ENCODE data around the gene CPEB1.
"Not testable (repeated sequence)": the region's sequence is repeated elsewhere in the genome, so short reads cannot be mapped to it uniquely, and the experiment has no call there.

The CPEB1 gene

DNA sequence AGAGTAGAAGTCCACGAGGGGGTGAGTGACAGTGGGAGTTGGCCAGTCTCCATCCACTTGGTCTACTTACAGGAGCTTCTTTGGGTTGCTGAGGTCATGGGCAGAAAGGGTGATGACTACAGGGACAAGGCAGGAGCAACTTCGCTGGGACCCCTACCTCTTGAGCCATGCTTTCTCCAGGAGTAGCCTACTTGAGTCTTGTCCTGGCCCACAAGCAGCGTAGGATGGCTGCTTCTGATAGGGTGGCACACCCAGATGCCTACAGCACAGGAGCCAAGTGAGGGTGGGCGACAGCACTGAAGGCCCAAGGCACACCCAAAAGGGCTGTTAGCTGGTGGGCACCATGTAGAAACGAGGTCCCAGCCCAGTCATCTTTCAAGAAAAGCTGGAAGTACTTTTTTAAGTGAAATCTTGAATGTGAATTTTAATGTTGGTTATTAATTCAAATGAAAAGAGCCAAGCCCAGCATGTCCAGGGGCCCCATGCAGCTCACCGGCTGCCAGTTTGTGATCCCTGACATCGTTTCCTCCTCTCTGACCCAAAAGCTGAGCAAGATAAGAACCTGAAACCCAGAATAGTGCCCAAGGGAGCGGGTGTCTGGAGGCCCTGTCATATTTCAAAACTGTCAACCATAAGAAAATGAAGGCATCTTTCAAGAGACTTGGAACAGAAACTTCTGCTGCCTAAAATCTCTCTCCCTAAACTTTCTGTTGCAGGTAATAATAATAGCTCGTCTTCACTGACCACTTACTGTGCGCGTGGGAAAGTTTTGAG, 2.2 kb upstream of the CPEB1 start:
- DNase-seq (ENCODE audit: low read depth, low spot score): no peak

DNA sequence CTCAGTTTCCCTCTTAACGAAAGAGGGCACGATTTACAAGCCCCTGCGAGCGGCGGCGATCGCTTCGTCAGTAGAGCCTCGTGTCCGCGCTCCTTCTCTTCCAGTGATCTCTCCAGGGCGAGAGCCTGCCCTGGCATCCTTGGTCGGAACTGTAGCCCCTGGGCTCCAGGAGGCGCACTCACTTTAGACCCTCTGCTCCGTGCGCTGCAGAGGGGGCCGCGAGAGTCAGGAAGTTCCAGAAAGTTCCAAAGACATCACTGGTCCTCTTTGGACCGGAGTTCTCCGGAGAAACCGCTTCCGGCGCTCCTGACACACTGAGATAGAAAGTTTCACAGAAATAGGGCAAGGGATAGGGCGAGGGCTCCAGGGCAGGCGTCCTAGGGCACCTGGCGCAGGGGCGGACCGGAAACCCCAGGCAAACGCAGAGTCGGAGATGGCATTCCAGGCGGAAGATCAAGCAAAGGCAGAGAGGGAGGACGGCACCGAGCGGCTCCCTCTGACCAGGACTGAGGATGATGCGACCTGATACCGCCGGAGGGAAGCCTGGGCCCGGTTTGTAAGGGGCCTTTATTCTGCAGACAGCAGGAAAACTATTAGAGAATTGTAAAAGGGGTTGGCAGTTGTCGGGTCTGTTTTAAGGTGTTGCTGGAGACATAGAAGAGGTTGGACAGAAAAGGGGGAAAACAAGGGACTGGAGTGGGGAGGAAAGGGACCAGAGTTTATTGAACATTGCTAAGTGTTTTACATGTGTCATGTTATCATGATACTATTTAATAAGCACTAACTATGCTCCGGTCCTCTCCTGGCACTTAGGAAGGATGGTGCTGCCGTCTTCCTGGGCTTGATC, 1.3 kb upstream of the CPEB1 start:
- no peak for DNase-seq (ENCODE audit: low read depth, low spot score)

DNA sequence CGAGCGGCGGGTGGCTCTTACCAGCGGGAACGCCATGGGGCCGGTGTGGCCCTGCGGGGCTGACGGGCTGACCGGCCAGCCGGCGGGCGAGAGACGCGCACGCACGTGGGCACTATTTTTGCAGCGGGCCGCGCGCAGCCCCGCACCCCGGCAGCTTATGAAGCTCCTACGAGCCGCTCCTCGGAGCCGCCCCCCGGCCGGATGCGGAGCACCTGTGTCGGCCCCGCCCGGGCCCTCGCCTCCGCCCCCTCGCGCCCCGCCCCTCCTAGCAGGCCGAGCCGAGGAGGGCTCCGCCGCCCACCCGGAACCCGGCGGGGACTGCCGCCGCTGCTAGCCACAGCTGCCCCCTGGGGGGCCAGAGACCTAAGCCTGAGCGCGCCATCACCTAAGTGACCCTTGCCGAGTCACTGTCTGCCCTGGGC, 683 bp upstream of the CPEB1 start:
- peak; percentile 51 for DNase-seq (ENCODE audit: low read depth, low spot score)

DNA sequence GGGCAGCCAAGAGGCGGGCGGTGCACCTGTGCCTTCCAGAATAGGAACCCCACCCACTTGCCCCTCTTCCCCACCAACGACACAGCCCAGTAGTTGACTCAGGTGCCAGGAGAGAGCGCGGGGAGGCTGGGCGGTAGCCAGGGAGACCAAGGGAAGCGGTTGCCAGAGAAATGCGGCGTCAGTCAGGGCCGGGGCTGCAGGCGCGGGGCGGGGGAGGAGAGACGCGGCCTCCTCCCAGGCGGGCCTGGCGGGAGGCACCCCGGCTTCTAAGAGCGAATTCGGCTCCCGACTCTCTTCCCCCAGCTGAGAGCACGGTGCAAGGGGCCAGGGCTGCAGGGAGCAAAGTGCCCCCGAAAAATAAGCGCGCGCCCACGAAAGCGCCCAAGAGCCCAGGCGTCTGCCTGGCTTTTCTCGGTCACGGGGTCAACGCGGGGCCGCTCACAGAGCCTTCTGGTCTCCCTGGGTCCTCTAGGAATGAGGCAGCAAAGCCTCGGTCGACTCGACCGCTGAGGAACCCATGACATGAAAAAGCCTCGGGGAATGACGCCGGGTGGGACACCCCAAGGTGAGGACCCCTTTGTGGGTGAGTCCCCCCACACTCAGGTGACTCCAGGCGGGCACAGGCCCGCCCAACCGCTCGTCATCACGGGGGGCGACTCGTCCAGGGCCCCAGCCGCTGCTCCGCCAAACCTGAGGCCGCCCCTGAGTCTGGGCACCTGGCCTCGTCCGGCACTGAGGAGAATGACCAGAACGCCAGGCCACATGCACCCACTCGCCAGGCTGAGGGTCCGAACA, 716 bp downstream of the CPEB1 start:
- no peak for DNase-seq (ENCODE audit: low read depth, low spot score)

DNA sequence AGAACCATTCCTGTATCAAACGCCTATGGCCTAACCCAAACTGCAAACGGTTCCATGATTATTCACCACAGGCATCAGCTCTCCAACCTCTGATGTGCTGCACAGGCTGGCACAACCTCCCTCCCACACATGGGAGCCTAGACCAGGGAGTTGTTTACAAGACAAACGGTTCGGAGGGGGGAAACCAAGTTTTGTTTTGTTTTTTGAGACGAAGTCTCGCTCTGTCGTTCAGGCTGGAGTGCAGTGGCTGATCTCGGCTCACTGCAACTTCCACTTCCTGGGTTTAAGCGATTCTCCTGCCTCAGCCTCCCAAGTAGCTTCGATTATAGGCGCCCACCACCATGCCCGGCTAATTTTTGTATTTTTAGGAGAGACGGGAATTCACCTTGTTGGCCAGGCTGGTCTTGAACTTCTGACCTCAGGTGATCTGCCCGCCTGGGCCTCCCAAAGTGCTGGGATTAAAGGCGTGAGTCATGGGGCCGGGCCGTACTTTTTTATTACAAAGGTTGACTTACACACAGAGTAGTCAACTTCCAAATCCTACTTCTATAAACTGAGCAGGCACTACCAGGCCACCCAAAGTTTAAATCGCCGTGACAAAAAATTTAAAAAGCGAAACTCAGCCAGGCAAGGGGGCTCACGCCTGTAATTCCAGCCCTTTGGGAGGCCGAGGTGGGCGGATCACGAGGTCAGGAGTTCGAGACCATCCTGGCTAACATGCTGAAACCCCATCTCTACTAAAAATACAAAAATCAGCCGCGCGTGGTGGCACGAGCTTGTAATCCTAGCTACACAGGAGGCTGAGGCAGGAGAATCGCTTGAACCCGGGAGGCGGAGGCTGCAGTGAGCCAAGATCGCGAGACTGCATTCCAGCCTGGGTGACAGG, 2.0 kb downstream of the CPEB1 start:
- DNase-seq (ENCODE audit: low read depth, low spot score): not testable (repeated sequence)

DNA sequence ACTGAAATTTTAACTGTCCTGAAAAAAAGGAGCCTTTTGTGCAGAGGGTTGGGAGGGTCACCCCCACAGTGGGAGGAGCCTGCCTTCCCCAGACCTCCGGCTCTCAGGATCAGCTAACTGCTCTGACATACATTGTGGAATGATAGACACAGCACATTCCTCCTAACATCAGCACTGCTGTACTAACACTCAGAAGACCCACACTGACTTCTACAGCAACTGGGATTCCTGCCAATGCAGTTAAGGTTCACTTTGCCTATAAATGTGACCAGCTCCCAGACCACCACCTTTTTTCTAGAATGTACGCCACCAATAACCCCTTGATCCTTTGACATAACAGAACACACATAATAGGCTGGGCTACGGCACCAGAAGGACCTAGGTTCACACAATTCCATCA, 3.2 kb downstream of the CPEB1 start:
- DNase-seq (ENCODE audit: low read depth, low spot score): no peak

DNA sequence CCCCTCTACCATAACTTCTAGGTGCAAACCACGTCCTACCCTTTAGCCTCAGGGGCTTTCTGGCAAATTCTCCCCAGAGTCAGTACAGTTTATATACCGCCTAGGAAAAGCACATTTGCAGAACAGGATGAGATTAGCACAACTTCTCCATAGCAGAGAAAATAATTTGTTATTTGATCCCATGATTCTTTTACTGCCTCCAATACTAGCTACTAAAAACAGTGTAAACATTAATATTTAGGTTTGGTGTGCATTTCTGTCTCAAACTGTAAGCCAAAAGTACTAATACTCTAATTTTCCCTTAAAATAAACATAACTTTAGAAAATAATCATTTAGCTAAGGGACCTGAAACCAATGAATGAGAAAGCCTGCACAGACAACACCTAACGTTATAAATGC, 4.5 kb downstream of the CPEB1 start:
- DNase-seq (ENCODE audit: low read depth, low spot score): no peak

DNA sequence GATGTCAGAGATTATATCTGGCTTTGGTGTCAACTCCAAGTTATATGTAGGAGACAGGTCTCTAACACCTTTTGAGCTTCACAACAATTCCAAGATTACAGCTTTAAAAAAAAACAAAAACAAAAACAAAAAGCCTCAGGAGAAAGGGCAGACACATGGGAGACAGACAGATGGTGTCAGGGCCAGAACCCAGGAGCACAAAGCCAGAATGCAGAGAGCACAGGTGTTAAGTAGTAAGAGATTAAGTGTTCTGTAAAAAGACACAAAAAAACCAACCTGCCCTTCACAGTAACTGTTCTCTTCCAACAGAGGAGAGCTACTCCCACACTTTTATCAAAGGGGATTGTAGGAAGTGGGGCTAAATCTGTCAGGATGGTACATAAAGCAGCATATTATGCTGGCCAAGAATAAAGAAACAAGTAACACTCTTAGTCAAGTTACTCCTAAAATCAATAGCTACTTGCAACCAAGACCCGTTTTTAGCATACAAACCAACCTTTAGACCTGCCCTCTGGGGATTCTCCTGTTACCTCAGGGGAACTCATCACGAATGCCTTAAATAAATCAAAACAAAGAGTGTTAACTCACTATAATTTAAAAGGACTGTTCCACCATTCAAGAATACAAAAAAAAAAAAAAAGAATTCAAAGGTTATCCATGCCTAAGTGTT, 5.9 kb downstream of the CPEB1 start:
- no peak for DNase-seq (ENCODE audit: low read depth, low spot score)

DNA sequence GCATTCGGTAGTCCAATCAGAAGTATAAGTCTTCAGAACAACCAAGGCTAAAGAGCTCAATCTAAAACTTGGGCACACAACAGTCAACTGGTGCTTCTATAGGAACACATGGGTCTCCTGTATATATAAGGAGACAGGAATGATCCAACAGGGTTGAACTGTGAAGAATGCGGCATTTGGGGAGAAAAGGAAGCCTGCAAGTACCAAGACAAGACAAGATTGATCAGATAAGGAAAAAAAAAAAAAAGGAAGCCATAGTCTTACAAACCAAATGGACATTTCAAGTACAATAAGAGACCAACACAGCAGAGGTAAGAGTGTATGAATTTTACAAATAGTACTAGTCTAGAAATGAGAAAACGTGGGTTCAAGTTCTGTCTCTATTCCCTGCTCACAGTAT, 6.5 kb downstream of the CPEB1 start:
- no peak for DNase-seq (ENCODE audit: low read depth, low spot score)

DNA sequence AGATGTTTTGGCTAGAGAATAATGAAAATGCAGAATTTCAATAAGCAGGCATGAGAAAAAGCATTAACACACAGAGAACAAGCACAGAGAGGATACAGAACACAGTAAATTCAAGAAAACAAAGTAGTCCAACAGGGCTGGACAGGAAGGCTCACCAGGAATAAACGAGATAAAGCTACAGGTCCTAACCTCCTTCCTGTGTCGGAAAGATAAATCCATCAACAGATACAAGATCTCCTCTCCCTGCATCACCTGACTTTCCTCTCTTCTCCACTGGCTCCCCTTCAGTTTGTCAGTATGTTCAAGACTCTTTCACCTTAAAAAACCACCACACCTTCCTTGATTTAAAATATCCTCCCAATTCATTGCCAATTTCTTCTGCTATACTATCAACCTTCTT, 11.4 kb downstream of the CPEB1 start:
- DNase-seq (ENCODE audit: low read depth, low spot score): no peak

DNA sequence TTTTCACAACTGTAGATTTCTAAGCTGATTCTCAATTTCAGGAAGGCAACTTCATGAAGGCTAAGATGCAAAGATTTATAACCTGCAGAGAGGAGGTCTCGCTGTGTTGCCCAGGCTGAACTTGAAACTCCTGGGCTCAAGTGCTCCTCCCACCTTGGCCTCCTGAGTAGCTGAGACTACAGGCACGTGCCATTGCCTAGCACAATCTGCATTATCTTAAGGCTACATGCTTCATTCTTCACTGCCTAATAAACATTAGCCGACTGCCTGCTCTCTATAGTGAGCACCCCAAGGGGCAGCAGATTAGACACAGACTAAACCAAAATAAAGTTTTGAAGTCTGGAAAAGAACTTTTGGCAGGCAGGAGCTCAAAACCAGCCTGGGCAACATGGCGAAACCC, 17.1 kb downstream of the CPEB1 start:
- no peak for DNase-seq (ENCODE audit: low read depth, low spot score)

DNA sequence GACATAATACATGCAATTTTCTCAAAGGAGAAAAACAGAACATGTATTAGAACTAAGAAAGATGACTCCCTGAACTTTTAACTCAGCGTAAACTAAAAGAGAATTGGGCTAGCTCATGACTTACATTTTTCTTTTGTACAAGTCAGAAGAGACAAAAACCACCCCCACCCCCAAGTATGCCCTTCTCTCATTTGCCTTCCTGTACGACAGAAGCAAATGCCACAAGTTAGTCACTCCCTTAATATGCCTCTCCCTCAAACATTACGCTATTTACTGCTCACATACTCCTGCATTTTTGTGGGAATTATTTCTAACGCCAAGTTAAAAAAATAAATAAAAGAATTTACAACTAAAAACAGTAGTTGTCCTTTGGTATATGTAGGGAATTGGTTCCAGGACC, 22.0 kb downstream of the CPEB1 start:
- DNase-seq (ENCODE audit: low read depth, low spot score): no peak

DNA sequence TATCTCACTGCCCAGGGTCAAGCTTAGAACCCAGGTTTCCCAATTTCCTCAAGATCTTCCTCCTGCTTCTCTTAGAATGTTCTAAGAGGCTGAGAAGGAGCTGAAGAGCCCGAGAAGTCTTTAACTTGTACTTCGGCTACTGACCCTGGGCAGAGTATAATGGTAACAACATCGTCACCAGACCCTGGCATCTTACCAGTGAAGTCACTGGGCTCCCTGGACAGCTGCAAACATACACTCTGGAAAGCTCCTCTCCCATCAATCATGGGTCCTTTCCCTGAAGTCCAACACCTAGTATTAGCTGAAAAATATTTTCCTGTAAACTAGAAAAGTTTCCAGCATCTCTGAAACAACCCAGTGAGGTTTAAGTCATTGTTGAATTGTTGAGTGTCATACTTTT, 22.7 kb downstream of the CPEB1 start:
- DNase-seq (ENCODE audit: low read depth, low spot score): no peak

DNA sequence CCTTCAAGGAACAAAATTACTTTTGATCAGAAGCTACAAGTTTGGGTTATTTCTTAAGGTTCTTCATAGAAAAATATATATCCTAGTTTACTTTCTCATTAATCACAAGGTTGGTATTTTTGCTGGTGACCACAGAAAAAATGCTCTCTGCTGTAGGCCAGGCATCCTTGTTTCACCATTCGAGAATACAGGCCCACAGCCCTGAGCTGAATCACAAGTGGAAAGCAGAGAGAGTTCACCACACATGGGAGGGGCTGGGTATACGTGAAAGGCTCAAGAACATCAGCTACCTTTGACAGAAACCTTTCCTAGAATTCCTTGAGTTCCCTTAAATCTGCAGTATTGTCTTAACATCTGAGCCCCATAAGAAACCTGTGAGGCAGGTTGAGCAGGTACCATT, 23.2 kb downstream of the CPEB1 start:
- no peak for DNase-seq (ENCODE audit: low read depth, low spot score)

DNA sequence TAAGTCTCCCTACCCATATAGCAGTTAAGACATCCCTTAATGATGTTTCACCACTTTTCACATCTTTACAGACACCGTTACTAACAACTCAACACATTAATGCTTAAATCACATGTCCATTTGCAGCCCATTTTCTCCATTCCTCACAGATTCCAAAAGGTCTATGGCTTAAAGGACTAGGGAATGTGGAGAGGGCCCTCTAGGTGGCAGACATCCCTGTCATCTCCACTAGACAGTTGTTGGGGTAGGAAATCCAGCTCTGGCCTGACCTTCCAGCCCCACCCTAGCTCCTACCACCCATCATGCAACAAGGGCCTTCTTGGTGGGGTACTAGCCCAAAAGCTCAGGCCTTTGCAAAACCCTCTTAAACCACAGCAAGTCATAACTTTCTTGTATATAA, 25.2 kb downstream of the CPEB1 start:
- DNase-seq (ENCODE audit: low read depth, low spot score): no peak

DNA sequence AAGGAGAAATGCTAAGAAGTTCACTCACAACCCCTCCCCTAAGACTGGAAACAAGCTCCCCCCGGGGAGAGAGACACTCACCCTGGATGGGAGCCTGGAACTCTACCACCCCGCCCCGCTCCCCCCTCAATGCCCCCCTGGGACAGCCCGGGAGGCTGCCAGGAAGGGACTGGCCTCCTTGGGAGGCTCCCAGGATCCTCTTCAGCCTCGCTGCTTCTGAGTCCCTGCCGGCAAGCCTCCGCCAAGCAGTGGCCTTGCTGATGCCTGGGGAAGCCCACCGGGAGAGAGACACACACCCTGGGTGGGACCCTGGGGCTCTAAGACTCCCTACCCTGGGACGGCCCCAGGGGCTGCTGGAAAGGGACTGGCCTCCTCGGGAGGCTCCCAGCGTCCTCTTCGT, 33.4 kb downstream of the CPEB1 start:
- DNase-seq (ENCODE audit: low read depth, low spot score): no peak

DNA sequence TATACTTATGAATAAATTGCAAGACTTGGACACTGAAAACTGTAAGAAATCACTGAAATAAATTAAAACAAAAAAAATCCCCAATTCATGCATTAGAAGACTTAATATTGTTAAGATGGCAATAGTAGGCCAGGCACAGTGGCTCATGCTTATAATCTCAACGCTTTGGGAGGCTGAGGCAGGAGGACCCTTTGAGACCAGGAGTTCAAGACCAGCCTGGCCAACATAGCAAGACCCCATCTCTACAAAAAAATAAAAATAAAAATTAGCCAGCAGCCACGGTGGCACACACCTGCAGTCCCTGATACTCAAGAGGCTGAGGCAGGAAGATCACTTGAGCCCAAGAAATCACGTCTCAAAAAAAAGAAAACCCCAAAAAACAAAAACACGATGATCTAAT, 35.8 kb downstream of the CPEB1 start:
- no peak for DNase-seq (ENCODE audit: low read depth, low spot score)

DNA sequence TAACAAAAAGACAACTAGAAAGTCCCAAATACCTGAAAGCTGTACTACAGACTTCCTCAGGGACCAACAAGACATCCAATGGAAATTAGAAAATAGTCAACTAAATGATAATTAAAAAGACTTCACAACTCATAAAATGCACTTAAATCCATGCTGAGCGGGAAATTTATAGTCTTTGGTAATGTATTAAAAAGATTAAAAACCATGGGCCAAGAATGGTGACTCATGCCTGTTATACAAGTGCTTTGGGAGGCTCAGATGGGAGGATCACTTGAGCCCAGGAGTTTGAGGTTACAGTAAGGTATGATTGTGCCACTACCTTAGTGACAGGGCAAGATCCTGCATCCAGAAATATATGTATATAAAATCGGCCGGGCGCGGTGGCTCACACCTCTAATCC, 45.0 kb downstream of the CPEB1 start:
- DNase-seq (ENCODE audit: low read depth, low spot score): no peak

DNA sequence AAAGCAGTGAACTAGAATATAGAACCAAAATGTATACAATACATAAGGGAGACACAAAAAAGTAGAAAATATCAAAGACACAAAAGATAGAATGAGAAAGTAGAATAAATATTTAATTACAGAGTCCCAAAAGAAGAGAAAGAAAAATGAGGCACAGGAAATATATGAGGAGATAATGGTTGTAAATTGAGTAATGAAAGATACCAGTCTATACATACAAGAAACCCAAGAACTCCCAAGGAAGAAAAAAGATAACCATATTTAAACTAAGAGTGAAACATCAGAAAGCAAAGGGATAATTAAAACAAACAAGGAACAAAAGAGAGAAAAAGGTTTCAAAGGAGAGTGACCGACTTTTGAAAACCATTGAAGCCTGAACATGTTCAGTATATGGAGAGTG, 47.3 kb downstream of the CPEB1 start:
- no peak for DNase-seq (ENCODE audit: low read depth, low spot score)

DNA sequence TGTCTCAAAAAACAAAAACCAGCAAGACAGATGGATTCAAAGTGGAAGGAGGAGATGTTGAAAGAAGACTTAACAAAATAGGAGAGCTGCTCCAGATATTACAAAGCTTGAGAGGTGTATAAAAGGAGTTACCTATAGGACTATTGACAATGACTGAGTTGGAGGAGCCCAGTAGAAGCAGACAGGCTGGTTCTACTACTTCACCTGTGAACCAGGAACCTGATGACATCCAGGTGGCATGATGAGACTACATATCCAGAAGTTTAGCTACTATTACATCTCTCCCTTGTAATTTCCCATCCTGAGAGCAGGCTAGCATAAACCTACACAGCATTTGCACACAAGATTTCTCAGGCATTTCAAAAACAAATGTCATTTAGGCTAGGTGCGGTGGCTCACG, 49.3 kb downstream of the CPEB1 start:
- DNase-seq (ENCODE audit: low read depth, low spot score): no peak

DNA sequence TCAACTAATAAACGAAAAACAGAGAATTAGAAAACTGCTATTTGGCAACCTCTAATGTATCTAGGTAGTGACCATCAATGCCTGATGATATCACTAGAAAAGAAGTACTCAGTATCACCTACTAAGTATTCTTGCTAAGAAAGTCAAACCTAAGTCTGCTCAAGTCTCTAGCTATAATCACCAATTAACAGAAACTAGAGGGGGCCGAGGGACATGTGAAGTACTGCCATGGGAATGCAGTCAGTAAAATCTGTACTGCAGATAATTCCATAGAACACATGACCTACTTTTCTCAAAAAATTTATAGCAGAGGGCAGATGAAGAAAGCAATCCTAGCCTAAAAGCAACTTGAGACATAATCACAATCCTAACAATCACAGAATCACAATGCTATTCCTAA, 51.4 kb downstream of the CPEB1 start:
- no peak for DNase-seq (ENCODE audit: low read depth, low spot score)

Measured in activated naive CD8-positive, alpha-beta T cell treated with anti-CD3 and anti-CD28 coated beads, Interleukin-2, amount 50 U/mL, for 16 hours (primary cell).